ENCODE results near the gene ELFN2. TPM values are rescaled to one million over a fixed set of nuclear protein-coding genes. Genes with fewer than 3 reads are reported as not detected.
A peak's percentile ranks its signal among the peaks of the same experiment; 100 is the strongest.

The ELFN2 gene
- total RNA-seq, 1 experiment from 2014 or later: 2.3 TPM

DNA sequence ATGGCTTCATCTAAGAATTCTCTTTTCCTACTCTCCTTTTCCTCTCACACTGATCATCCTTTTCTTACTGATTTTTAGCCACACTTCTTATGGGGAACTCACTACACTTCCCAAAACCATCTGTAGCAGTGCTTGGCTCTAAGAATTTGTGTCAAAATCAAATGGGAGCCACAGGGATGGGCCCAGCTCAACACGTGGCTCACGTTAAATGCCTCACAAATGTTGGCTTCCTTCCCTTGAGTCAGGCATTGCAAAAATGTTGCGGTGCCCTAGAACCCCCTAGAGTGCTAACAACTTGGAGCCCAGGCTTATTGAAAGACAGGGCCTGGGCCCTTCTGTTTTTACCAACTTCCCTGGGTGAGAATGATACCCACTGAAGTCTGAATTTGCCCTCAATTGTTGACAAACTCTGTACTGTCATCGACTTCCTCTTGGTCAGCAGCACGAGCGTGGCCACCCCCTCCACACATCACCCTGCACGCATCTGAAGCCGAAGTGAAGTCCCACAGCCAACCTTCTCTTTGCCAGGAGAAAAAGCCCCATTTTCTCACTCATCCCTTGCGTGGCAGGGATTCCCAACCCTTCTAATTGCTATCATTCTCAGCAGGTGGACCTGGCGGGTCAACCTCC, 69.7 kb downstream of the ELFN2 start:
- DNase-seq (ENCODE audit: low read depth): no peak

DNA sequence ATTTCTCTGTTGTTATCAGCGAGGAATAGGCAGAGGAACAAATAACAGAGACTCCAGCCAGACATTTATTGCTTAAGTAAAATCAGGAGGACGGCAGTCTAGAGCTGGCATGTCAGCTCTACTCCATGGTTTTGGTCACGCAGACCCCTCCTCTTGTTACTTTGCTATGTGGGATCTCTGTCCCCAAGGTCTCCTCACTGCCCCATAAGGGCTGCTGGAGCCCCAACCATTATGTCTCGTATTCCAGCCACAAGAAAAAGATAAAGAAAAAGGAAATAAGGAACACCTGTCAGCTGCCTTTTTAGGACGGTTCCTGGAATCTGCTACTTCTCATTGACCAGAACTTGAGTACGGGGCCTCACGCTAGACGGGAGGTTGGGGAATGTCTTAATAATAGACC, 70.4 kb downstream of the ELFN2 start:
- no peak for DNase-seq (ENCODE audit: low read depth)

DNA sequence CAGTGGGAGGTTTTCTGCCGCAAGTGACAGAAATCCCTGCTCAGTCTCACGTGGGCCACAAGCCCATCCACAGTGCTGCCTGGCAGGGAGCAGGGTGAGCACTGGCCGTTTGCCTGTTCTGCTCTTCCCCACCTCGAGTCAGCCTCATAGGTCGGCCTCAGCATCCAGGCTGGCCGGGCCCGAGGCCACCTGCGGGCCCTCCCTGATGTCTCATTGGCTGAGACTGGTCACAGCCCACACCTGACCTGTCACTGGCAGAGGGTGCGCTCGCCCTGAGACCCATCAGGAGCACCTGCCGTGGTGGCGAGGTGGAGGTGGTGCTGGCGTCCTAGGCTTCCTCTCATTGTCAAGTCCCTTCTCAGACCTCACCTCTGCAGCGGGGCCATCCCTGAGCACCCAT, 72.1 kb downstream of the ELFN2 start:
- no peak for DNase-seq (ENCODE audit: low read depth)

DNA sequence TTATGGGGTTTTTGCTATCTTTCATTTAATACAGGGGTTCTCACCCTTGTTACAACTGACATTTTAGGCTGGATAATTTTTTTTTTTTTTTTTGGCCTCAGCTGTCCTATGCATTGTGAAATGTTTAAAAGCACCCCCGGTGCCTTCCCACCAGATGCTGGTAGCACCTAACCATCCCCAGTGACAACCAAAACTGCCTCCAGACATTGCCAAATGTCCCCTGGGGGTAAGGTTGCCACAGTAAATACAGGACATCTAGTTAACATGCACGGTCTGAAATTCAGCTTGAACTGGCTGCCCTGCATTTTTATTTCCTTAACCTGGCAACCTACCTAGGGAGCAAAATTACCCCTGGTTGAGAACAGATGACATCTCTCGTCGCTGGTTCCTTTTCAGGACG, 72.6 kb downstream of the ELFN2 start:
- DNase-seq (ENCODE audit: low read depth): no peak

DNA sequence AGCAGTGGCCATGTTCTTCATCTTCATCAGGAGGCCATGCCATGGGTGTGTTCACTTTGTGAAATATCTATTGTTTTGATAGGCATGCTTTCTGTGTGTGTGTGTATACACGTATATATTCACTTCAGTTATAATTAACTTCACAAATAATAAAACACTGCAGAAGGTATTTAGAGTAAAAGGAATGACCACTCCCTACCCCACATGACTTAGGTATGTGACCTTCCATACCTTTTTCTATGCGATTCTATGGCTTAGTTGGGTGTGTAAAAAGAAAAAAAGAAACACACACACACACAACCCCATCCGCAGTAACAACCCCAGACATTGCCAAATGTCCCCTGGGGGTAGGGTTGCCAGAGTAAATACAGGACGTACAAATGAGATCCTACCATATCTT, 73.0 kb downstream of the ELFN2 start:
- DNase-seq (ENCODE audit: low read depth): no peak

DNA sequence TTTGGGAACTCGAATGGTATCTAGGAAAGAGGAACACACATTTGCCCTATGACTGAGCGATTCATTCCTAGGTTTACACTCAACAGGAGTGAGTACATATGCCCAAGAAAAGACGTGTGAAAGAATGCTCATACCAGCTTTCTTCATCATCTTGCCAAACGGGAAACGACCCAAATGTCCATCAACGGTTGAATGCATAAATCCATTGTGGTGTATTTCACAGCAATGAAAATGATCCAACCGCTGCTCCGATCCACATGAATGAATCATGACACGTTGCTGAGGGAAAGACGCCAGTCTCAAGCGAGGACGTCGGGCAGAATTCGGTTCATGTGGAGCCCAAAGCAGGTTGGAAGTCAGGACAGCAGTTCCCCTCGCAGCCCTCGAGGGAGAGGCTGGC, 73.4 kb downstream of the ELFN2 start:
- peak; percentile 91 for DNase-seq (ENCODE audit: low read depth)

DNA sequence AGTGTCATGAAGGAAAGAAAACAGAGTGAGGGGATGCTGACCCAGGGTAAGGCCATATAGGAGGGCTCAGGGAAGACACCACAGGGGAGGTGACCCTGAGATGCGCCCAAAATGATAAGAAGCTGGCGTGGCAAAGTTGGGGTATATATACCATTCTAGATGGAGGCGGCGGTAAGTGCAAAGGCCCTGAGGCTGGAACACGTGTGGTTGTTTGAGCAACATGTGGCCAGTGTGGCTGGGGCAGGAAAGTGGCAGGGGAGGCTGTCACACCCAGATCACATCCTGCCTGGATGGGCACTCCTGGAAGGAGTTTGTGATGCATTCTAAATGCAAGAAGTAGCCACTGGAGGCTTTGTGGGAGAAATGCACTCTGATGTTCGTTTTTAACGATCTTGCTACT, 74.8 kb downstream of the ELFN2 start:
- DNase-seq (ENCODE audit: low read depth): no peak

DNA sequence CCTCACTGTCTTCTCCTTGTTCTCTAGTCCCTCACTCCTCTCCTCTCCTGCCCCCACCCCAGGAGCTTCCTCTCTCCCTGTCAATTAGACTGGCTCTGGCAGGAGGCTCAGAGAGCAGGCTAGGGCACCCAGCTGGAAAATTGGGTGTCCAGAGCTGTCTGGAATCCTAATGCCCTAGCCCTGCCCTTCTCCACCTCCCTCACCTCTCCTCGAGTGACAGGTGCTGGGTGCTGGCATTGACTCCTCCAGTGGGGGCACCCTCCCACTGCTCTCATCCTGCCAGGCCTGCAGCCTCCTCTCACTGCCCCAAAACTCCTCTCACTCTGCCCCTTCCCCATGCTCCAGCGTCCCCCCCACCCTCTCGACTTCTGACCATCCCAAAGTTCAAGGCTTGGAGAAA, 76.0 kb downstream of the ELFN2 start:
- no peak for DNase-seq (ENCODE audit: low read depth)

DNA sequence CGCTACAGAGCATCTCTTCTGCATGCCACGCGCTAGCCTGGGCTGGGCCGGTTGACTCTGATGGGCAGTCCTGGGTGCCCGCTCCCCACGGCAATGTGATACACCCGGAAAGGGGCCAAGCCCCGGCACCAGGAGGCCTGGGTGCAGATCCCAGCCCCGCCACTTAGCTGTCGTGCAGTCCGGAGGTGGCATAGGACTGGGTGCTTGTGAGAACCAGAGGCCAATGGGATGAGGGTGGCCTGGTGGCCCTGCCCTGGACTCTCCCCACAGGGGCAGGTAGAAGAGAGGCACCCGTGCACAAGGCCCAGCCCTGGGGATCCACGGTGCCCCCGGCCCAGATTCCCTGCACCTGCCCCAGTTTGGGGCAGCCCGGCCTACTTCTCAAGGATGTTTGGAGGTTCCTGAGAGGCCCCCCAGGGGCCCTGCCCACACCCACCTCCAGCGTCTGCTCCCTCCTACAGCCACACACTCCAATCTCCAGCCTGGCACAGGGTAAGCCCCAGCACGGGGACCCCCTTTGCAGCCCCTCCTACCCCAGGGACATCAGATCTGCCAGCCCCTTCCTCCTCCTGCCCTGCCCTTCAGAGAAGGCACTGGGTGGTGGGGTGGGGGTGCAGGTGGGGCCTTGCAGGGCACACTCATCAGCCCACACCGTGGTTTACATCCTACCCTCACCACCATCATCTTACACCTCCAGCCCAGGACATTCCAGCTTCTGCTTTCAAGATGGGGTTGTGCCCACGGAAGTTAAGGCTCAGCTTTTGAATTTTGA, 78.0 kb downstream of the ELFN2 start:
- DNase-seq (ENCODE audit: low read depth): no peak

DNA sequence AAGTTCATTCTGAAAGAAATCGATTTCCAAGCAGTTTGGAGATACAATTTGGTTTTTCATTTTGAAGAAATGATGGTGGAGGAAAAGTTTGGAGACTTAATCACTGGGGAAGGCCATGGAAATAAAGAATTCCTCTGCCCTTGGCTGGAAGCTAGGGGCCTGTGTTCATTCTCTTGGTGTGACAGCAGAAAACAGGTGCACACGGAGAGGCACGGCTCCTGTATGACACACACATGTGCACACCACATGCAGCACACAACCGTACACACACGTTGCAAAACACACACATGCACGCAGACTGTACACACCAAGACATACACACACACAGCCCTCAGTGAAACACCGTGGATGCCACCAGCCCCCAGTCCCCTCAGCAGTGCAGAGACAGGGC, 80.8 kb downstream of the ELFN2 start:
- no peak for DNase-seq (ENCODE audit: low read depth)

DNA sequence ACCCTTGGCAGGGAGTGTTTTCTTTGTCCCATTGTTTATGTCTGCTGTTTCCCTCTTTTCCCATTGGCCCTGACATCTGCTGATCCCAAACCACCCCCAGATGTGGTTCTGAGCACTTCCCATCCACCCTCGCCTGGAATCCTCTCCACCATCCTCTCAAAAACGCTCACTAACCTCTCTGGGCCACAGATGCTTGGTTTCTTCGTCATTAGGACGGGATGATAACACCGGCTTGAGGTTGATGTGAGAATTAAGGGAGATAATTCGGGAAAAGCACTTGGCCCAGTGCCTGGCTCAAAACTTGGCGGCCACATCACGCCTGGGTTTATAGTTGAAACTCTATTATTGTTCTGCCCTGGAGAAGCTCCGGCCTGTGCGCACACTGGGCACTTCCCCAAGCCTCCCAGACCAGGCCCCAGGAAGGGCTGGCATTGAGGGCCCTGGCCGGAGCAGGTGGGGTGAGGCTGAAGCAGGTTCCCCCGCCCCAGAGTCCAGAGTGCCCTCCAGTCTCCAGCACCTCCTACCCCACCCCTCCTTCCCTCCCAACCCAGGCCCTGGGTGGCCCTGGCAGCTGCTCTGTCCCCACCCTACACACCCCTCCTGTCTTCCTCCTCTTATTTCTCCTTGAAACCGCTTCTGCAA, 81.3 kb downstream of the ELFN2 start:
- peak; percentile 91 for DNase-seq (ENCODE audit: low read depth)

DNA sequence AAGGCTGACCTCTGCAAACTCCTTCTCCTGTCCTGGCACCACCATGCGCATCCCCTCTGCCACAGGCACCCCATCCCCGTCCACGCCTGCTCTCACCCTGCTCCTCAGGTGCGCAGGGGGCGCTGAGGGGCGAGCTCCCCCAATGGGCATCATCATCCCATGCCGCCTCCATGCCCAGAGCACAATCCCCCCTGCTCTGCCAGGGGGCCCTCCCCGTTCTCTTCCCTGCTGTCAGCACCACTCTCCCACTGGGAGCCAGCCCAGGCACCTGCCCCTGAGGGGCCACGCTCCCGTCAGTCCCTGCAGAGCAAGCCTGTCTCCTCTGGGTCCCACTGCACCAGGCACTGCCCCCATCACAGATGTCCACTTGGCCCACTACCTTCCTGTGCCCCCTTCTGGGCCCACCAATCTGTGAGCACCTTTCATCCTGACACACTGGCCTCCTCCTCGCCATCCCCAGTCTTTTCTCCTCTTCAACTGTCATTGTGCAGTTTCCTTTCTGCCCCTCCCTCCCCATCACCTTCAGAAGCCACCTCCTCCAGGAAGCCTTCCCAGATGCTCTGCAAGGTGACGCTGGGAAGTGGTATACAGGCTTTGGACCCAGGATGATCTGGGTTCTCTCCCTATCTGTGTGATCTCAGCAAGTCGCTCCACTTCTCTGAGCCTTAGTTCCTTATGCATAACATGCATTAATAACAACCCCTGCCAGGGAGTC, 82.4 kb downstream of the ELFN2 start:
- no peak for DNase-seq (ENCODE audit: low read depth)

DNA sequence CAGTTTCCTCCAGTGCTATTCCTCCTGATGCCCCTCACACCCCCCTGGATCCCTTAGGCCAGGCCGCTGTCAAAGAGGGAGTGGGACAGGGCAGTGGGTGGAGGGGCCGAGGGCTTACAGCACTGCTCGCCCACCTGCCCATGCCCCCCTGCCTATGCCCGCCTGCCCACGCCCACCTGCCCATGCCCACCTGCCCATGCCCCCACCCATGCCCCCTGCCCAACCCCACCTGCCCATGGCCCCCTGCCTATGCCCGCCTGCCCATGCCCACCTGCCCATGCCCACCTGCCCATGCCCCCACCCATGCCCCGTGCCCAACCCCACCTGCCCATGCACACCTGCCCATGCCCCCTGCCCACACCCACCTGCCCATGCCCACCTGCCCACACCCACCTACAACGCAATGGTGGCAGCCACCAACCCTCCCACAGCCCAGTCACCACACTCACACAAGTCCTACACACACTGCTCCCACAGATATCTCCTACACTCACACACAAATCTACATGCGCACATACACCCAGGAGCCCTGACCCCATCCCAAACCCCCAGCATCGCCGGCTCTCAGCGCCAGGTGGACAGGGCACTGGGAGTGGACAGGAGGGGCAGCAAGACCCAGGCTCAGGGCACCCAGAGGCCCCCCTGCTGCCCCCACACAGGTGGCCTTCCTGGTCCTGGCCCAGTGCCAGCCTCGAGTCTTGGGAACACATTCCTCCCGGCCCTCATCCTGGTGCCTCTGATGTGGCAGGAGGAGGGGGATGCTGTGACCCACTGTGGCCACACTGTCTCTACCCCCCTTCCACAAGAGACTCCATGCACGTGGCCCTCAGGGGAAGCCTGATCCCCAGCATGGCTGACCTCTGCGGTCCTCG, 83.2 kb downstream of the ELFN2 start:
- DNase-seq (ENCODE audit: low read depth): no peak

DNA sequence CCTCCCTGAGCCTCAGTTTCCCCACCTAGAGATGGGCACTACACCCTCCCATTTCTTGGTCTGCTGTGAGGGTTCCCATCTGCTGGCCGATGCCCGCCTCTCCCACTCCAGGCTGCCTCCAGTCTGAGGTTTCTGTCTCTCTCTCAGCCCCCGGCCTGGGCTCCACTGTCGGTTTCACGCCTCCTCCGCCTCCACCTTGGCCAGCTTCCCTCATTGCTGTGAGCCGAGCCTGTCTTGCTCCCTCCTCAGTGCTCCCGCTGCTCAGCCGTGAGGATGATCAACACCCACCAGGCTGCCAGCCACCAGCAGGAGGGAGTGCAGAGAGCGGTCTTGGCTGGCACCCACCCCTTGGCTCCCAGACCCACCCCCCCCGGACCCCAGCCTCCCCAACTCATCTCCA, 83.9 kb downstream of the ELFN2 start:
- no peak for DNase-seq (ENCODE audit: low read depth)

DNA sequence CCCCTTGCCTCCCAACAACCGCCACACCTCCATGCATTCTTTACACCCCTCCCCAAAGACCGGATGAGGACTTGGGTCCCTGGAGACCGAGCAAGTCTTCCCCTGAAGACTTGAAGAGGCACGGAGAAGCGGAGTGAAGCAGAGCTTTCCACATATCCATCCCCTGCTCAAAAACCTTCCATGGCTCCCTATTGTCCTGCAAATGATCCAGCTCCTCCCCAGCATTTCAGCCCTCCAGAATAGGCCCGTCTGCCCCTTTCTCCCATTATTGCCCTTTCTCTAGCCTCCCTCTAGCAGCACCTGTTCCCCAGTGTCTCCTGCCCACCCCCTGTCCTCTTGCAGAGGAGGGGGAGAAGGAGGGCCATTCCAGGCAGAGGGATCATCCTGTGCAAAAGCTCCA, 85.2 kb downstream of the ELFN2 start:
- DNase-seq (ENCODE audit: low read depth): no peak

DNA sequence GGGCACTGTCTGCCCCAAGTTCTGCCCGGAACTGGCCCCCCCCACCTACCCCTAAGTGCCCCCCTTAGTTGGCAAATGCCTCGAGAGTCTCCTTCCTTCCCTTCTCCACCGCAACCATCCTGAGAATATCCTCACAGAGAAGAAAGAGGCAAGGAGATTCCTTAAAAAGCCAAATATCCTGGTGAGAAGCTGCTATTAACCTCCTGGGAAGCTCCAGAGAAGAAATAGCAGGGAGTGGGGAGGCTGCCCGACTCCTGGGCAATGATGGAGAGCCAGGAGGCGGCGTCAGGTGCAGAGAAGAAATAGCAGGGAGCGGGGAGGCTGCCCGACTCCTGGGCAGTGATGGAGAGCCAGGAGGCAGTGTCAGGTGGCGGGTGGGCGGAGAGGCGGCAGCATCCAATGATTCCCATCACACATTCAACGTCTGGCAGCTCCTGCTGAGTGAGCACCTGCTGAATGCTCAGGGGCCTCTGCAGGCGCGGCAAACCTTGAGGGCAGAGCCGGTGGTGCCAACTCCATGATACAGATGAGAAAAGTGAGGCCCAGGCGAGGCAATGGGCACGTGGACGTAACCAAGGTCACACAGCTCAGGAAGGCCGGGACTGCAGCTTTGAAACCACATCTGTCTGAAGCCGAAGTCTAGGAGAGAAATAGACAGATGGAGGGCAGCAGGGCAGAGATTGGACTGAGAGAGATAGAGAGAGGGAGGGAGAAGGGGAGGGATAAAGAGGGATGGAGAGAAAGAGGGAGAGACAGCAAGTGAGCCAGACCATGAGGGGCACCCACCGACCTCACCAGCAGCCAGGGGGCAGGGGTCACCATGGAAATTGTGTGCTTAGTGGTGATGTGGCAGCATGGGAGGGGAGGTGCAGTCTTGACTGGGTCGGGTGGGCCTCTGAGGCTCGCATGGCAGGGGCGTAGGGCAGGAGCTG, 86.7 kb downstream of the ELFN2 start:
- DNase-seq (ENCODE audit: low read depth): no peak

DNA sequence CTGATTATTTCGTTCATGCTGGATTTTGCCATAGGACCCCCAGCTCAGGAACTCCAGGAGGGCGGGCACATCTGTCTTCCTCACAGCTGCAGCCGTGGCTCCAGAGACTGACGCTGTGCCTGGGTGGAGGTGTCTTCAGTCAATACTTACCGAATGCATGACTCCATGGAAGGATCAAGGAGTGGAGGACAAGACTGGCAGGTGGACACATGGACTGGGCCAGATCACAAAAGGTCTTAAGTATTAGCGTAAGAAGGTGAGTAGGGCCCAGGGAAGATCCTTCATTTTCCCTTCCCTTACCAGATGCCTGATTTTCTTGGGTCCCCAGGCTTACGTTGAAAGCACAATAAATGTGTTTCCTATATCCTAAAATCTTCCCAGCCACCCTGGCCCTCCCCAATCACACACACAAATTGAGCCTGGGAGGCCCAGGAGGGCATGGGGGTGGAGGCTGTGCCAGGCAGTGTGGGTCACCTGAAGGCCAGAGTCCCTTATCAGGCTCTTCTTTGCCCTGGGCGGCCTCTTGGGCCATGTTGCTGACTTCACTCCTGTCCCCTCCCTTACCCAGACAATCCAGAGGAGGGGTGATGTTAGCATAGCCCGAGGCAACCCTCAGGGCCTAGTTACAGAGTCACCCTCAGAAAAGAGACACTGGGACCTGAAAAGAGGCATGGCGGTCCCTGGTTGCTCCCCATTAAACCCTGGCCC, 88.6 kb downstream of the ELFN2 start:
- no peak for DNase-seq (ENCODE audit: low read depth)

DNA sequence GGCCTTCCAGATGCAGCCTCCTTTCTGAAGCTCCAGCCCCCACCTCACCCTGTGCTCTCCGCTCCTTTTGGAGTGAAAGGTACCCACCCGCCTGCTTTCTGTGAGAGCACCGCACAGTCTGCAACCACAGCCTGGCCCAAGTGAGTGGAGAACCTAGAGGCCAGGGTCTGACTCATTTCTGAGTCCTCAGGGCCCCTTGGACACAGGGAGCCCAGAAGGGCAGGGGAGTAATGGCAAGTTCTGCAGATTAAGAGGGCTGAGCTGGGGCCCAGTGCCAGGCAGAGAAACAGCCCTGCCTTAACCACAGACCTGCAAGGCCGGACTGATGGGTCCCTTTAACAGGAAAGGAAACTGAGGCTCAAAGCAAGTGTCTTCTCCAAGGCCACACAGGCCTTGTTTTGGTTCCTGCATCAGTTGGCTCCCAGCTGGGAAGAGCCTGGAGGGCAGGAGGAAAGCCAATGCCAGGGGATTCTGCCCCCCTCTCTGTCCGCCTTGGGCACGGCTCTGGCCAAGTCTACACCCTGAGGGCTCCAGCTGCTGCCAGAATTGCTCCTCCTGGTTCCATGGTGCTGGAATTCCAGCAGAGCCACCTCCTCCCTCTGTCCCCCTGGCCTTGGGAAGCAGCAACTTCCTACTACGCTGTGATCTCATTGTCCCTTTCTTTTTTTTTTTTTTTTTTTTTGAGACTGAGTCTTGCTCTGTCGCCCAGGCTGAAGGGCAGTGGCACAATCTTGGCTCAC, 89.9 kb downstream of the ELFN2 start:
- DNase-seq (ENCODE audit: low read depth): peak; percentile 36

DNA sequence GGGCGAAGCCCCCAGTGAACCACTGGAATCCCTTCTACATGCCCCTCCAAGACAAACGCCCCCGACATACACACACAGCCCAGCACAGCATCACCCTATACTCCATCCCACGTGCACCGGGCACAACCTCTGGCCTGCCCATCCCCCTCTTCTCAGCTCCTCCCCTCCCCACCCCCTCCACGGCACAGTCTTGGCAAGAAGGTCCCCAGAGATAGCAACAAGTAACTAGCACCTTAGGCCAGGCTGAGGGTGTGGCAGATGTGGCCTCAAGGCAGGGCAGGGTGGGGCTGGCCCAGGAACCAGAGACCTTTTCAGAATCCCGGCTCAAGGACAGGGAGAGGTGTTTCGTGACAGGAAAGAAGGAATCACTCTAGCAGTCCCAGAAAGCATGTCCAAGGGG, 90.7 kb downstream of the ELFN2 start:
- no peak for DNase-seq (ENCODE audit: low read depth)

Measured in Daoy (cell line).